ENCODE data around the gene PAM16.

PAM16 gene

GRCh38 chr16:4366016-4366415 is 14.9 kb upstream of the PAM16 start:
- Histone ChIP-seq H3K27me3 (ENCODE audit: insufficient read depth, insufficient read length) (no peaks in the 10 kb centered on the region), H3K36me3 (ENCODE audit: insufficient read depth, insufficient read length, low read length) (peaks cover 8% of the 10 kb centered on the region), H3K9ac (ENCODE audit: insufficient read length, low read depth) (no peak overlapping the region), H3K4me3 (ENCODE audit: insufficient read length, low read depth) (no peak overlapping the region), H3K9me3 (ENCODE audit: insufficient read depth, low read length) (no peaks in the 10 kb centered on the region), H3K4me1 (ENCODE audit: insufficient read depth, insufficient read length) (peaks cover 29% of the 10 kb centered on the region)
- no peak for DNase-seq (ENCODE audit: low read depth, low spot score)
- TF ChIP-seq YY1 (IDR thresholded peaks at IDR 0.05; ENCODE audit: insufficient read depth, insufficient read length) (no peak), ZNF274 (IDR thresholded peaks at IDR 0.05; ENCODE audit: low read depth, low read length) (no peak), SUZ12 (IDR thresholded peaks at IDR 0.05; ENCODE audit: extremely low read depth, insufficient read depth, insufficient read length) (no peak)

GRCh38 chr16:4365615-4366014 is 14.5 kb upstream of the PAM16 start:
- DNase-seq (ENCODE audit: low read depth, low spot score) = no peak
- Histone ChIP-seq H3K4me3 (ENCODE audit: insufficient read length, low read depth) (no peak overlapping the region), H3K9ac (ENCODE audit: insufficient read length, low read depth) (no peak overlapping the region), H3K9me3 (ENCODE audit: insufficient read depth, low read length) (no peaks in the 10 kb centered on the region), H3K4me1 (ENCODE audit: insufficient read depth, insufficient read length) (peaks cover 28% of the 10 kb centered on the region), H3K36me3 (ENCODE audit: insufficient read depth, insufficient read length, low read length) (peaks cover 8% of the 10 kb centered on the region), H3K27me3 (ENCODE audit: insufficient read depth, insufficient read length) (no peaks in the 10 kb centered on the region)
- TF ChIP-seq SUZ12 (IDR thresholded peaks at IDR 0.05; ENCODE audit: extremely low read depth, insufficient read depth, insufficient read length) (no peak), YY1 (IDR thresholded peaks at IDR 0.05; ENCODE audit: insufficient read depth, insufficient read length) (no peak), ZNF274 (IDR thresholded peaks at IDR 0.05; ENCODE audit: low read depth, low read length) (no peak)

- DNase-seq (ENCODE audit: low read depth, low spot score) = no peak
- peaks cover 24% of the 10 kb centered on the region for H3K4me1 ChIP-seq (ENCODE audit: insufficient read depth, insufficient read length)
- H3K9ac ChIP-seq (ENCODE audit: insufficient read length, low read depth) = no peak overlapping the region
- H3K4me3 ChIP-seq (ENCODE audit: insufficient read length, low read depth) = no peak overlapping the region
- no peaks in the 10 kb centered on the region for H3K9me3 ChIP-seq (ENCODE audit: insufficient read depth, low read length)
- peaks cover 8% of the 10 kb centered on the region for H3K36me3 ChIP-seq (ENCODE audit: insufficient read depth, insufficient read length, low read length)
- H3K27me3 ChIP-seq (ENCODE audit: insufficient read depth, insufficient read length) = no peaks in the 10 kb centered on the region
- no peak for TF ChIP-seq YY1 (IDR thresholded peaks at IDR 0.05; ENCODE audit: insufficient read depth, insufficient read length)
- no peak for TF ChIP-seq ZNF274 (IDR thresholded peaks at IDR 0.05; ENCODE audit: low read depth, low read length)
- no peak for TF ChIP-seq SUZ12 (IDR thresholded peaks at IDR 0.05; ENCODE audit: extremely low read depth, insufficient read depth, insufficient read length)
Measured at GRCh38 chr16:4365014-4365406, 13.9 kb upstream of the PAM16 start.

- no peaks in the 10 kb centered on the region for H3K27me3 ChIP-seq (ENCODE audit: insufficient read depth, insufficient read length)
- H3K9me3 ChIP-seq (ENCODE audit: insufficient read depth, low read length) = no peaks in the 10 kb centered on the region
- TF ChIP-seq SUZ12 (IDR thresholded peaks at IDR 0.05; ENCODE audit: extremely low read depth, insufficient read depth, insufficient read length) (no peak), ZNF274 (IDR thresholded peaks at IDR 0.05; ENCODE audit: low read depth, low read length) (no peak), YY1 (IDR thresholded peaks at IDR 0.05; ENCODE audit: insufficient read depth, insufficient read length) (no peak)
- no peak overlapping the region for H3K4me3 ChIP-seq (ENCODE audit: insufficient read length, low read depth)
- H3K4me1 ChIP-seq (ENCODE audit: insufficient read depth, insufficient read length) = peaks cover 23% of the 10 kb centered on the region
- DNase-seq (ENCODE audit: low read depth, low spot score) = no peak
- no peak overlapping the region for H3K9ac ChIP-seq (ENCODE audit: insufficient read length, low read depth)
- peaks cover 8% of the 10 kb centered on the region for H3K36me3 ChIP-seq (ENCODE audit: insufficient read depth, insufficient read length, low read length)
Measured at GRCh38 chr16:4364196-4365013, 13.3 kb upstream of the PAM16 start.

GRCh38 chr16:4362476-4363135 is 11.5 kb upstream of the PAM16 start:
- no peak overlapping the region for H3K9ac ChIP-seq (ENCODE audit: insufficient read length, low read depth)
- no peaks in the 10 kb centered on the region for H3K9me3 ChIP-seq (ENCODE audit: insufficient read depth, low read length)
- H3K4me3 ChIP-seq (ENCODE audit: insufficient read length, low read depth) = no peak overlapping the region
- peaks cover 26% of the 10 kb centered on the region for H3K4me1 ChIP-seq (ENCODE audit: insufficient read depth, insufficient read length)
- H3K27me3 ChIP-seq (ENCODE audit: insufficient read depth, insufficient read length) = no peaks in the 10 kb centered on the region
- no peak for DNase-seq (ENCODE audit: low read depth, low spot score)
- peaks cover 8% of the 10 kb centered on the region for H3K36me3 ChIP-seq (ENCODE audit: insufficient read depth, insufficient read length, low read length)
- TF ChIP-seq YY1 (IDR thresholded peaks at IDR 0.05; ENCODE audit: insufficient read depth, insufficient read length) (no peak), SUZ12 (IDR thresholded peaks at IDR 0.05; ENCODE audit: extremely low read depth, insufficient read depth, insufficient read length) (no peak), ZNF274 (IDR thresholded peaks at IDR 0.05; ENCODE audit: low read depth, low read length) (no peak)

GRCh38 chr16:4361944-4362311 is 10.8 kb upstream of the PAM16 start:
- H3K9ac ChIP-seq (ENCODE audit: insufficient read length, low read depth) = no peak overlapping the region
- H3K27me3 ChIP-seq (ENCODE audit: insufficient read depth, insufficient read length) = no peaks in the 10 kb centered on the region
- H3K4me1 ChIP-seq (ENCODE audit: insufficient read depth, insufficient read length) = peaks cover 23% of the 10 kb centered on the region
- H3K4me3 ChIP-seq (ENCODE audit: insufficient read length, low read depth) = no peak overlapping the region
- TF ChIP-seq ZNF274 (IDR thresholded peaks at IDR 0.05; ENCODE audit: low read depth, low read length) = no peak
- TF ChIP-seq SUZ12 (IDR thresholded peaks at IDR 0.05; ENCODE audit: extremely low read depth, insufficient read depth, insufficient read length) = no peak
- TF ChIP-seq YY1 (IDR thresholded peaks at IDR 0.05; ENCODE audit: insufficient read depth, insufficient read length) = no peak
- peaks cover 8% of the 10 kb centered on the region for H3K36me3 ChIP-seq (ENCODE audit: insufficient read depth, insufficient read length, low read length)
- DNase-seq (ENCODE audit: low read depth, low spot score) = no peak
- H3K9me3 ChIP-seq (ENCODE audit: insufficient read depth, low read length) = no peaks in the 10 kb centered on the region

Data from NT2/D1 (cell line).